NCI-H774 (cell line): ENCODE data around the gene LPAR2.
"Not testable (repeated sequence)": the region's sequence is repeated elsewhere in the genome, so short reads cannot be mapped to it uniquely, and the experiment has no call there.

Experiments
- DNase-seq: peaks from one replicate; lab custom pipeline; 2025; lab: John Stamatoyannopoulos, UW

The LPAR2 gene

DNA sequence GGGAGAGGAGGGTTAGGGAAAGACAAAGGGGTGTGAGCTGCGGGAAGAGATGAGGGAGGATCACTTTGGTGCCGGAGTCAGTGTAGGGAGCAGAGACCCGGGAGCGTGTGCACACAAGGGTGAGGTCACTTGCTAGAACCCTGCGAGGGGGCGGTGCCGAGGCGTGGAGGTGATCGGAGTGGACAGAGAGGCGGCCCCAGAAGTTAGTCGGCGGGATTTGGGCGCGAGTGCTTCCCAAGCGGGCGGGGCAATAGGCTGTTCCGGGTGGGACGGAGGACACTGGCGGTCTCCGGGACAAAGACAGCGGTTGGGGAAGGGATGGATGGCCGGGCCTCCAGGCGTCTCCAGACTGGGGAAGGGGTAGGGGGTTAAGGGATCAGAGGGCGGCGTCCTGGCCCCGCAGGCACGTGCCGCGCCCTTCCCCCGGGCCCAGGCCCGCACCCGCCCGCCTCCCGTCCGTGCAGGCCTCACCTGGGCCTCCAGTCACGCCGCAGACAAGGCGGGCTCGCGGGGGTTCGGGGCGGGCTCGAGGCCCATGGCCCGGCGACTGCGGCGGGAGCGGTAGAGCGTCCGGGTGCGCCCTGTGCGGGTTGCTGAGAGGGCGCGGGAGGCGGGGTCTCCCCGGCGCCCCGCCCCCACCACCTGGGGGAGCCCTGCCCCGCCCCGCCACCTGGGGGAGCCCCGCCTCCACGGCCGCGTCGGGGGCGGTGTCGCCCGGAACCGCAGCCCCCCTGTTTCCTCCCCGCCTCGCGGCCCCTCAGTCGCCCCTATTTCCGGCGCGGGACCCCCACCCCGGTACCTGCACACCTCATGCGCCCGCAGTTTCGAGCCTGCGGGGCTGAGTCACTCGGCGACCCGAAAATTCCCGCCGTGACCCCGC is at the start of gene LPAR2:
Gene LPAR2, minus strand, starts transcription at position 600 of the 880 bp plus-strand sequence. CDS start 945 bp downstream, outside the sequence.
- peak; percentile 69 for DNase-seq

GRCh38 chr19:19677579-19677978 is 49.6 kb upstream of the LPAR2 start:
- DNase-seq, result no peak

DNA sequence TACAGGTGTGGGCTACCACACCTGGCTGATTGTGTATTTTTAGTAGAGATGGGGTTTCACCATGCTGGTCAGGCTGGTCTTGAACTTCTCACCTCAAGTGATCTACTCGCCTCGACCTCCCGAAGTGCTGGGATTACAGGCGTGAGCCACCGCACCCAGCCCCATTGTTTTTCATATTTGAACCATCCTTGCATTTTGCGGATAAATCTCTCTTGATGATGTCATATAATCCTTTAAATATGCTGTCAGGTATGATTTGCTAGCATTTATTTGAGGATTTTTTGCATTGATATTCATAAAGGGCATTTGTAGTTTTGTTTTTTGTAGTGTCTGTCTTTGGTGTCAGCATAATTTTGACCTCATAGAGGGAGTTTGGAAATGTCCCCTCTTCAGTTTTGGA is 46.3 kb upstream of the LPAR2 start:
- no peak for DNase-seq

DNA sequence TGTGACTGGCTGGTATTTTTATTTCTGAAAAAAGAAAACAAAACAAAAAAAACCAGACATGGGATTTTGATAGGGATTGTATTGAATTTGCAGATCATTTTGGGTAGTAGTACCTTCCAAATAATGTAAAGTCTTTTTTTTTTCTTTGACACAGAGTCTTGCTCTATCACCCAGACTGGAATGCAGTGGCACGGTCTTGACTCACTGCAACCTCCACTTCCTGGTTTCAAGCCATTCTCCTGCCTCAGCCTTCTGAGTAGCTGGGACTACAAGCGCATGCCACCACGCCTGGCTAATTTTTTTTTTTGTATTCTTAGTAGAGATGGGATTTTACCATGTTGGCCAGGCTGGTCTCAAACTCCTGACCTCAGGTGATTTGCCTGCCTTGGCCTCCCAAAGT is 44.8 kb upstream of the LPAR2 start:
- DNase-seq, result no peak

DNA sequence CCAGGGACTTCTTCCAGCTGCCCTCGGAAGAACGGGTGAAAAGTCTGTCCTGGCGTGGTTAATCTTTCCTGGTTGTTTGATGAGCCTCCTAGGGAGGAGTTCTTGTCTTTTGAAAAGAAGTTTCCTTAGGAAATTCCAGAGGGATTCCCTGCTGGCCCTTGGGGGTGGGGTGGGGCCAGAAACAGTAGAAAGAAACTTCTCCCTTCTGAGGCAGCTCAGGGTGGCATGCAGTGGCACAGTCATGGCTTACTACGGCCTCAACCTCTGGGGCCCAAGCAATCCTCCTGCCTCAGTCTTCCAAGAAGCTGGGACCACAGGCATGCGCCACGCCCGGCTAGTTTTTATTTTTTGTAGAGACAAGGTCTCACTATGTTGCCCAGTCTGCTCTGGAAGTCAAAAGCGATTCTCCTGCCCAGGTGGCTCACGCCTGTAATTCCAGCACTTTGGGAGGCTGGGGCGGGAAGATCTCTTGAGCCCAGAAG is 42.1 kb upstream of the LPAR2 start:
- DNase-seq, result no peak

GRCh38 chr19:19668230-19669012 is 40.4 kb upstream of the LPAR2 start, which contains the start of gene ZNF101:
ZNF101 (plus strand) TSS chr19:19668839; CDS start chr19:19668964, 125 bp downstream.
- DNase-seq, result peak; percentile 92

DNA sequence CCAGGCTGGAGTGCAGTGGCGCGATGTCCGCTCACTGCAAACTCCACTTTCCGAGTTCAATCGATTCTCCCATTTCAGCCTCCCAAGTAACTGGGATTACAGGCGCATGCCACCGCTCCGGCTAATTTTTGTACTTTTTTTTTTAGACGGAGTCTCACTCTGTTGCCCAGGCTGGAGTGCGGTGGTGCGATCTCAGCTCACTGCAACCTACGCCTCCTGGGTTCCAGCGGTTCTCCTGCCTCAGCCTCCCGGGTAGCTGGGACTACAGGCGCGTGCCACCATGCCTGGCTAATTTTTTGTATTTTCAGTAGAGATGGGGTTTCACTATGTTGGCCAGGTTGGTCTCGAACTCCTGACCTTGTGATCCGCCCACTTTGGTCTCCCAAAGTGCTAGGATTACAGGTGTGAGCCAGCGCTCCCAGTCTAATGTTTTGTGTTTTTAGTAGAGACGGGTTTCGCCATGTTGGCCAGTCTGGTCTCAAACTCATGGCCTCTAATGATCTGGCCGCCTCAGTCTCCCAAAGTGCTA is 37.5 kb upstream of the LPAR2 start:
- DNase-seq, result not testable (repeated sequence)

GRCh38 chr19:19663256-19664120 is 35.5 kb upstream of the LPAR2 start, which contains the start of gene ATP13A1:
ATP13A1 (minus strand) TSS chr19:19663676; CDS start chr19:19663666, 10 bp downstream.
- peak; percentile 96 for DNase-seq

GRCh38 chr19:19662871-19663255 is 34.8 kb upstream of the LPAR2 start:
- no peak for DNase-seq

- no peak for DNase-seq
Measured at GRCh38 chr19:19662344-19662743, 34.3 kb upstream of the LPAR2 start.

DNA sequence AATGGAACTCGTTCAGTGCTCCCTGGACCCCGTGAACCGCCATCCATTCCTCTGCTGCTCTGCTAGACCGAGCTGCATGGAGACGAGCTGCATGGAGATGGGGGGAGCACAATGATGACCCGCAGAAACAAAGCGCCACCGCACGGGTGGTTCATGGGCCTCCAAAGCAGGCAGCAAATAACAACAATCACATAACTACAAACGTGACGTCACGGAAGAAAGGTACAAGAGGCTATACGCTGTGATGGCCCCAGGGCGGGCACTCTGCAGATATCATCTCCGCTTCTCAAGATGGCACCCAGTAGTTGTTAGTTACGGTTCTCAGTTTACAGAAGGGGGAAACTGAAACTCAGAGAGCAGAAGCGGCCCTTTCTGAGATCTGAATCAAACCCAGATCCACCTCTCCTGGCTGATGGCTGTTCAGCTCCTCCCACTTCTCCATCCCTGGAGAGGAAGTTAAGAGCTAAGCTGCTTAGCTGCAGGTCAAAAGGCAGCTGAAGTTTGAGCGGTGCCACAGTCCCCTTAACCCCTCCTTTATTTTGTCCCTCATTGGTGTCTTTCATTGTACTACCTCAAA is 33.7 kb upstream of the LPAR2 start:
- DNase-seq, result no peak

DNA sequence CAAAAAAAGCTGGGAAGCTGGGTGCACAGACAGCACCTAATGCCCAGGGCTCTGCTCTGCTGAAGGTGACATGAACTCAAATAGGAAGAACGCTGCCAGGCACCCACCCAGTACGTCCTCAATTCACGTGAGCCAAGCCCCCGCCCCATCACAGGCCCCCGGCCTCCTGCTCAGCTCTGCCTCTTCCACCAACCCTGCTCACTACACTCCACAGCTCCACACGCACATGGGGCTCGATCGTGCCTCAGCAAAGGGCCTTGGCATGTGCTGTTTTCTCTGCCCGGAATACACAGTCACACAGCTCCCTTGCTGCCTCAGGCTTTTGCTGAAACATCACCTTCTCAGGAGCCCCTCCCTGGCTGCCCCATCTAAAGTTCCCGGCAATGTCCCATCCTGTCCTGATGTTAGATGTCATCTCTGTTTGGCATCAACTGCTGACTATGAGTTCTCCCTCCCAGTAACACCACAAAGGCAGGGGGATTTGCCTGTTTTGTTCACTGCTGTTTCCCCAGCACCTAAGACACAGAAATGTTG is 33.2 kb upstream of the LPAR2 start:
- no peak for DNase-seq

DNA sequence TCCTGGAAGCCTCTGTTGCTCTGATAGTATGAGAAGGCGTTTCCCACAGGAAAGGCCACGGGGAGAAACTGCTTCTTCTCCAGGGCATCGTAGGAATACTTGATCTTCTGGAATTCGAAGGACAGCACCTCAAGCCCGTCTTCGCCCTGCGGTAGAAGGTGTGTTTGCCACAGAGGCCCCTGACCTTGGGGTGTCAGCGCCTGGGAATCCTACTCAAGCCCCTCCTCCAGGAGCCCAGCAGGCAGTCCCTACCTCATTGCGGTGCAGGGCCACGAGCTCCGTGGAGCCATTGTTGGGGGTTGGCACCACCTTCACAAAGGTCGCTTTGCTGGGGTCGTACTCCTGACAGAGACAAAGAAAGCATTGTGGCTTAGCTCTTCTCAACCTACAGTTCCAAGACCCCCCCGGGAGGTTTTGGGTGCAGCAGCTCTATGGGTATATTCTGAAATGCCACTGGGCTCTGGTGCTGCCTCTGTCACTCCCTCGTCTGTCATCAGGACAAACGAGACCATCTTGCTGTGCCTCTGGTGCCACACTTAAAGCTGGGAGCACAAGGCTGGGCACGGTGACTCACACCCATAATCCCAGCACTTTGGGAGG is 31.7 kb upstream of the LPAR2 start:
- no peak for DNase-seq

- DNase-seq, result no peak
Measured at GRCh38 chr19:19657397-19657783, 29.4 kb upstream of the LPAR2 start.

- no peak for DNase-seq
Measured at GRCh38 chr19:19656451-19657396, 28.7 kb upstream of the LPAR2 start.

GRCh38 chr19:19655641-19656343 is 27.8 kb upstream of the LPAR2 start:
- DNase-seq, result no peak

DNA sequence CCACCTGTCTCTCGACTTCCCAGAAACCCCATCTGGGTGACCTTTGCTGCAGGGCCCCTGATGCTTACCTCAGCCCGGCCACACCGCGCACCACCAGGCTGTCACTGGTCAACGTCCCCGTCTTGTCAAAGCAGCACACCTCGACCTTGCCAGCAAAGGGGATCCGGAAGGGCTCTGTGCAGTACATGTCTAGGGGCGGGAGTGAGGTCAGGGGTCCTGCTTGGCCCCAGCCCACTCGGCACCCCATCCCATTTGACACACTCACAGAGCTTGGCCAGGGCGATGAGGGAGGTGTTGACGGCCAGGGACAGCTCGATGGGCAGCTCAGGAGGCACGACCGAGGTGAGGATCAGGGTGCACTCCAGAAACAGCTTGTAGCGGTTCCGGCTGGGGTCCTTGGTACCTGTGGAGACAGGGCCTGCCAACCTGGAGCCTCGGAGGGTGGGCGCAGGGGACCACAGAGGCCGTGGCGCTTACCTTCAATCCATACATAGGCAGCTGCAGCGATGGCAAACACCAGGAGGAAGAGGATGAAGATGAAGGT is 27.1 kb upstream of the LPAR2 start:
- no peak for DNase-seq

- DNase-seq, result no peak
Measured at GRCh38 chr19:19654441-19654840, 26.4 kb upstream of the LPAR2 start.
